A673 (cell line): ENCODE measurements around the gene USP20.

ENCODE experiments used
- EZH2 ChIP-seq: fragments of 200-600 bp; sonication (generic); IDR thresholded peaks from 2 replicates; pipeline ENCODE4 v1.6.1; 2017; ENCODE audit warnings: borderline replicate concordance, low read depth, mild to moderate bottlenecking, mixed read lengths, antibody characterized with exemption, low read length; ENCODE audit not compliant: poor library complexity, severe bottlenecking
- TF ChIP-seq, protein P1 (sequence below): fragments of 300-800, 200-600 bp; sonication (generic); conservative IDR thresholded peaks from 2 replicates; pipeline ENCODE4 v1.5.1; 2017; ENCODE audit warnings: low read depth, mild to moderate bottlenecking, antibody characterized with exemption, low read length, moderate library complexity, mixed read lengths

DNA sequence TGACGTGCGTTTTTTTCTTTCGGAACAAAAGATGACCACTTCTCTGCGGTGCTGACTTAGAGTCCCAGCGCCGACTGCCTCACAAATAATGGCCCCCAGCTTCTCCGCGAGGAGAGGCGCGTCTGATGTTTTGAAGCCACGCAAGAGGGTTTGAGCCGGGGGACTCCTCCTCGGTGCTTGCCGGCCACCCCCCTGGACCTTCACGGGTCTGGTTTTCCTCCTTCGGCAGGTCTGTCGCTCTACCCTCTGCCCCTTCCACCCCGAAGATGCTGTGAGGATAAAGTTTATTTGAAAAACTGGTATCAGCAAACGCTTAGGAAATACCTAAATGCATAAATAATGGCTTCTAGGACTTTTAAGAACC, 584 bp downstream of the USP20 start:
- TF ChIP-seq, protein P1, sequence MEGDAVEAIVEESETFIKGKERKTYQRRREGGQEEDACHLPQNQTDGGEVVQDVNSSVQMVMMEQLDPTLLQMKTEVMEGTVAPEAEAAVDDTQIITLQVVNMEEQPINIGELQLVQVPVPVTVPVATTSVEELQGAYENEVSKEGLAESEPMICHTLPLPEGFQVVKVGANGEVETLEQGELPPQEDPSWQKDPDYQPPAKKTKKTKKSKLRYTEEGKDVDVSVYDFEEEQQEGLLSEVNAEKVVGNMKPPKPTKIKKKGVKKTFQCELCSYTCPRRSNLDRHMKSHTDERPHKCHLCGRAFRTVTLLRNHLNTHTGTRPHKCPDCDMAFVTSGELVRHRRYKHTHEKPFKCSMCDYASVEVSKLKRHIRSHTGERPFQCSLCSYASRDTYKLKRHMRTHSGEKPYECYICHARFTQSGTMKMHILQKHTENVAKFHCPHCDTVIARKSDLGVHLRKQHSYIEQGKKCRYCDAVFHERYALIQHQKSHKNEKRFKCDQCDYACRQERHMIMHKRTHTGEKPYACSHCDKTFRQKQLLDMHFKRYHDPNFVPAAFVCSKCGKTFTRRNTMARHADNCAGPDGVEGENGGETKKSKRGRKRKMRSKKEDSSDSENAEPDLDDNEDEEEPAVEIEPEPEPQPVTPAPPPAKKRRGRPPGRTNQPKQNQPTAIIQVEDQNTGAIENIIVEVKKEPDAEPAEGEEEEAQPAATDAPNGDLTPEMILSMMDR, result no peak
- no peak for TF ChIP-seq EZH2
